Parathyroid adenoma (tissue), 2 donors: ENCODE data around the gene ATF6B.

Experiments used
- H2AFZ ChIP-seq: fragments of 300-600 bp; sonication (generic); one replicate; pipeline ENCODE4 v1.7.0; 2017; ENCODE audit warnings: antibody characterized with exemption, mild to moderate bottlenecking
- H3K27ac ChIP-seq: fragments of 300-600 bp; sonication (generic); one replicate; pipeline ENCODE4 v1.7.0; 2017
- H3K27me3 ChIP-seq: fragments of 300-600 bp; sonication (generic); one replicate; pipeline ENCODE4 v1.7.0; 2017; ENCODE audit warnings: low read length; ENCODE audit not compliant: control insufficient read depth, insufficient read depth
- H3K36me3 ChIP-seq: fragments of 300-600 bp; sonication (generic); one replicate; pipeline ENCODE4 v1.7.0; 2017; ENCODE audit warnings: low read length; ENCODE audit not compliant: control insufficient read depth, insufficient read depth
- H3K4me1 ChIP-seq: fragments of 300-600 bp; sonication (generic); one replicate; pipeline ENCODE4 v1.7.0; 2017; ENCODE audit warnings: control low read depth
- H3K4me2 ChIP-seq: fragments of 300-600 bp; sonication (generic); one replicate; pipeline ENCODE4 v1.7.0; 2017; ENCODE audit warnings: low read length
- H3K4me3 ChIP-seq: fragments of 300-600 bp; sonication (generic); one replicate; pipeline ENCODE4 v1.7.0; 2017; ENCODE audit warnings: low read depth, low read length
- H3K79me2 ChIP-seq: fragments of 300-600 bp; sonication (generic); one replicate; pipeline ENCODE4 v1.7.0; 2017; ENCODE audit warnings: control low read depth
- H3K9ac ChIP-seq: fragments of 300-600 bp; sonication (generic); one replicate; pipeline ENCODE4 v1.7.0; 2017; ENCODE audit warnings: mild to moderate bottlenecking
- H3K9me3 ChIP-seq: fragments of 300-600 bp; sonication (generic); one replicate; pipeline ENCODE4 v1.7.0; 2017; ENCODE audit warnings: low read length; ENCODE audit not compliant: control insufficient read depth
- TF ChIP-seq, protein P1 (sequence below): fragments of 300-600 bp; sonication (generic); IDR thresholded peaks from one replicate; pipeline ENCODE4 v1.7.0; 2017; ENCODE audit warnings: antibody characterized with exemption, mild to moderate bottlenecking
- donor health status: primary hyperparathyroidism.

Gene ATF6B

DNA sequence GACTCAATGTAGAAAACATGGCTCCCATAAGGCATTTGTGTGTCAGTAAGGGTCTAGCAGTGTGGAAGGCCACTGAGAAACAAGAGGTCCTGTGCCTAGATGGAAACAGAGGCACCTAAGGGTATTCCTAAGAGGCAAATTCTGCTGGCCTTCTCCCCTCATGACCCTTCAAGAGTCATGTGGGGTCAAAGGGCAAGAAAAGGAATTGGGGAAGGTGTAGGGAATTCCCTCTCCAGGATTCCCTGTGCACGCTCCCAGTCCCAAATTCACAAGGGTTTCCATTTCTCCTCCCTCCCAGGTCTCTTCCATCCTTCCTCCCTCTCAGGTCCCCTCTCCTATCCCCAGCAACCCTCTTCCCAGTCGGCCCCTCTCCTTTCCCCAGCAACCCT lies 47.3 kb upstream of the ATF6B start:
- peak overlapping the region; percentile 91 for H3K4me2 ChIP-seq
- H3K4me3 ChIP-seq: peak overlapping the region; percentile 81
- H3K4me1 ChIP-seq: peaks cover 9% of the 10 kb centered on the region
- H2AFZ ChIP-seq: peak overlapping the region; percentile 89
- H3K9ac ChIP-seq: peak overlapping the region; percentile 89
- no peaks in the 10 kb centered on the region for H3K9me3 ChIP-seq
- H3K27me3 ChIP-seq: no peaks in the 10 kb centered on the region
- H3K36me3 ChIP-seq: no peaks in the 10 kb centered on the region
- peak overlapping the region; percentile 98 for H3K27ac ChIP-seq
- TF ChIP-seq, protein P1, sequence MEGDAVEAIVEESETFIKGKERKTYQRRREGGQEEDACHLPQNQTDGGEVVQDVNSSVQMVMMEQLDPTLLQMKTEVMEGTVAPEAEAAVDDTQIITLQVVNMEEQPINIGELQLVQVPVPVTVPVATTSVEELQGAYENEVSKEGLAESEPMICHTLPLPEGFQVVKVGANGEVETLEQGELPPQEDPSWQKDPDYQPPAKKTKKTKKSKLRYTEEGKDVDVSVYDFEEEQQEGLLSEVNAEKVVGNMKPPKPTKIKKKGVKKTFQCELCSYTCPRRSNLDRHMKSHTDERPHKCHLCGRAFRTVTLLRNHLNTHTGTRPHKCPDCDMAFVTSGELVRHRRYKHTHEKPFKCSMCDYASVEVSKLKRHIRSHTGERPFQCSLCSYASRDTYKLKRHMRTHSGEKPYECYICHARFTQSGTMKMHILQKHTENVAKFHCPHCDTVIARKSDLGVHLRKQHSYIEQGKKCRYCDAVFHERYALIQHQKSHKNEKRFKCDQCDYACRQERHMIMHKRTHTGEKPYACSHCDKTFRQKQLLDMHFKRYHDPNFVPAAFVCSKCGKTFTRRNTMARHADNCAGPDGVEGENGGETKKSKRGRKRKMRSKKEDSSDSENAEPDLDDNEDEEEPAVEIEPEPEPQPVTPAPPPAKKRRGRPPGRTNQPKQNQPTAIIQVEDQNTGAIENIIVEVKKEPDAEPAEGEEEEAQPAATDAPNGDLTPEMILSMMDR: no peak
- peaks cover 9% of the 10 kb centered on the region for H3K79me2 ChIP-seq

DNA sequence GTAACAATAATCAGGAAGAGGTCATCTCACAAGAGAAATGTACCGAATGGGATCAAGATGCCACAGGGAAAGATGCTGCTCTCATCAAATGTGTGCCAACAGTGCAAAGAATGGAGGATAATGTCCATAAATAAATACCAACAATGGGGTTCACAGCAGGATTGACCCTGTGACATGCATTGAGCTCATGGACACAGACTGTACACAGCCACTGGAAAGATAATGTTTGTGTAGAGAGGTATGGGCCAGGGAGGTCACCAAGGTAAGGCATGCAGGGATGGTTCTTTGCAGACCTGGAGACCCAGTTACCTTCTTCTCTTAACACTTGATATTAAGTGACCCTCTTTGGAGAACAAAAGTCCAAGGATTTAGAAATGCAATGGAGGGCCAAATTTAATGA lies 46.4 kb upstream of the ATF6B start:
- TF ChIP-seq, protein P1: no peak
- H3K36me3 ChIP-seq: no peaks in the 10 kb centered on the region
- H2AFZ ChIP-seq: no peak overlapping the region
- no peaks in the 10 kb centered on the region for H3K9me3 ChIP-seq
- H3K4me3 ChIP-seq: no peak overlapping the region
- peaks cover 9% of the 10 kb centered on the region for H3K4me1 ChIP-seq
- no peak overlapping the region for H3K9ac ChIP-seq
- no peak overlapping the region for H3K27ac ChIP-seq
- peaks cover 9% of the 10 kb centered on the region for H3K79me2 ChIP-seq
- H3K4me2 ChIP-seq: no peak overlapping the region
- no peaks in the 10 kb centered on the region for H3K27me3 ChIP-seq

DNA sequence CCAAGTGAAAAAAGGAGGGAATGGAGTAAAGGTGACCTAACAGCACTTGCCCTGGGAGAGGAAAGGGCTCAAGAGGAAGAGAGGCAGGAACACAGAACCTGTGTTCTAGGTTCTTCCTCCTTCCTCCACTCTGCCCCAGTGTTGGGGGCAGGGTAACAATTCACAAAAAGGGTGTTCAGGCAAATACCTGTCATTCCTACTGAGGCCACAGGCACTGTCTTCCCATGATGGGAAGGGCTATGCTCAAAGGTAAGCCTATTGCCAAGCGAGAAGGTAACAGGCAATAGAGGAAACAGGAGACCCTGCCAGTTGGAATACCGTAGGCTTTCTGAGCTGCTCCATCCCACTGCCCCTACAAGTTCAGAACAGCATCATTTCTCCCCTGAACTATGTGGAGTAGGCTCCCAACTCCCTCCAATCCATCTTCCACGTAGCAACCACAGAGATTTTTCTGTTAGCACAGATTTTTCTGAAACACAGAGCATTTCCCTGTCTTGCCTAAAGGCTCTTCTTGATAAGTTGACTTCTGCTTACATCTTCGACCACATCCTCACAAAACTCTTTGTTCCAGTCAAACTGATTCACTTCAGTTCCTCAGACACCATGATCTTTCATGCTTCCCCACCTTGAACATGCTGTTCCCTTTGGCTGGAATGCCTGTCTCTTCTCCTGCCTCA lies 45.1 kb upstream of the ATF6B start:
- H3K4me2 ChIP-seq: no peak overlapping the region
- H3K9me3 ChIP-seq: no peaks in the 10 kb centered on the region
- no peaks in the 10 kb centered on the region for H3K27me3 ChIP-seq
- H3K4me1 ChIP-seq: peaks cover 9% of the 10 kb centered on the region
- peaks cover 5% of the 10 kb centered on the region for H3K79me2 ChIP-seq
- H3K9ac ChIP-seq: no peak overlapping the region
- H3K27ac ChIP-seq: no peak overlapping the region
- H3K36me3 ChIP-seq: no peaks in the 10 kb centered on the region
- H3K4me3 ChIP-seq: no peak overlapping the region
- TF ChIP-seq, protein P1: no peak
- no peak overlapping the region for H2AFZ ChIP-seq

DNA sequence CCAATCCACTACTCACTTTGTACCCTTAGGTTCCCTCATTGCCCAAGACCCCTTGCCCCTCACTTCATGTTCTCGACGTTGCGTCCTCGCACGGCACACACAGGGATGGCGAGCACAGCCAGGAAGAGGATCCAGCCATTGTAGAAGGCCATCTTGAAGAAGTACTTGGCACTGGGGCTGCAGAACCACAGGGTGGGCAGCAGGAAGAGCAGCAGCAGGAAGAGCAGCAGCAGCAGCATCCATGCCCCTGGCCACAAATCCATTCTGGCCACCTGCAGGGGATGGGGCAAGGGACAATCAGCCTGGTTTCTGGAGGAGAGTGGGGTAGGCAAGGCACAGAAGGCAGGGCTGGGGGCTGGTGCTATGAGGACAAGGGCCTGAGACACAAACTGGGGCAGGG lies 43.2 kb upstream of the ATF6B start:
- no peaks in the 10 kb centered on the region for H3K27me3 ChIP-seq
- no peak overlapping the region for H2AFZ ChIP-seq
- H3K4me2 ChIP-seq: no peak overlapping the region
- H3K9me3 ChIP-seq: no peaks in the 10 kb centered on the region
- H3K79me2 ChIP-seq: peaks cover 5% of the 10 kb centered on the region
- no peaks in the 10 kb centered on the region for H3K36me3 ChIP-seq
- H3K9ac ChIP-seq: no peak overlapping the region
- no peak overlapping the region for H3K27ac ChIP-seq
- H3K4me3 ChIP-seq: no peak overlapping the region
- H3K4me1 ChIP-seq: peaks cover under 1% of the 10 kb centered on the region
- TF ChIP-seq, protein P1: no peak

DNA sequence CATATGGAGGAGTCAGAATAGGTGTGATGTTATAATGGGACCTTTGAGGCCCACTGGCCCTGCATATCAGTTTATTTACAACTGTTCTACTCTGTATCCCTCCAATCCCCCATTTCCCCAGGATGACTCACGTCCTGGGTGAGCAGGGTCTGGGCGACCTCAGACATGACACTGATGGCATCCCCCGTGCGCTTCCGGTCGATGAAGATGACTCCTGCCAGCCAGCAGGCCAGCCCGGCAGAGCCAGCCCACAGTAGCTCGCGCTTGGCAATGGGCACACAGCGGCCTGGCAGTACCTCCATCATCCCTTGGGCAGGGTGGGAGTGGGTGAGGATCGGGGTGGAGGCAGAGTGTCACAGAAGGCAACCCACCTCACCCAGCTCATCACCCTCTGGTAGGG lies 42.2 kb upstream of the ATF6B start:
- Histone ChIP-seq H3K4me3 (no peak overlapping the region), H3K4me1 (no peaks in the 10 kb centered on the region), H3K9me3 (no peaks in the 10 kb centered on the region), H3K4me2 (no peak overlapping the region), H3K9ac (no peak overlapping the region), H3K27me3 (no peaks in the 10 kb centered on the region), H2AFZ (no peak overlapping the region), H3K79me2 (peaks cover 2% of the 10 kb centered on the region), H3K36me3 (no peaks in the 10 kb centered on the region), H3K27ac (no peak overlapping the region)
- TF ChIP-seq, protein P1: no peak
